ENCODE measurements around the gene IQSEC1. TPM values are rescaled to one million over a fixed set of nuclear protein-coding genes. Genes with fewer than 3 reads are reported as not detected.

The IQSEC1 gene
- total RNA-seq, 1 experiment from 2014 or later = 28.1 TPM

DNA sequence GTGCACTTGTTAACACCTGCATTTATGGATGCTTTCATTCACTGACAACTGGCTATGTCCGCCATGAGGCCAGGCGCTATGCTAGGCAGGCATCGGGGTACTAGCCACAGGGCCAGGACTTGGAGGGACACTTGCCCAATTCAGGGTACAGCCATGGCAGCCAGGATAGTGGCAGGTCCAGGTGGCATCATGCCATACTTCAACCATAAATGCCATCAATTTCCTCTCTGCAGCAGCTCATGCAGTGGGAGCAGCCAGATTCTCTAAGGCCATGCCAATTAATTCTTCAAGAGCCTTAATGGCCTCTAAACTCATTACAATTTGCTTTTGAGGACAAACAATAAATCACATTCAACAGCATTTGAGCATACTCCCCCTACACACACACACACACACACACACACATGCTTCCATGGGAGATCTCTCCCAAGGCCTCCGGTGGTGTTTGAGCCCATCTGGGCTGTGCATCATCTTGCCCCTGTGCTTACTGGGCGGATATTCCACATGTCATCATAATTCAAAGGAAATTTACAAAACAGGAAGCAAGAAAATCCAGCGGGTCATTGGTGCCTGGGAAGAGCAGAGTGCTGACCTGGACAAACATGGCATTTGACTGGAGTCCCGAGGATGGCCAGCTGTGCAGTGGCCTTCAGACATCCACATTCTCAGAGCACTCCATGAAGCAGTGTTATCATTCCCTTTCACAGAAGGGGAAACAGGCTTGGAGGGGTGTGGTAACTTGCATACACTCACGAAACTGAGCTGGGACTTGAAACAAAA lies 109.1 kb downstream of the IQSEC1 start:
- no peaks in the 10 kb centered on the region for H4K20me1 ChIP-seq (ENCODE audit: insufficient read depth)
- intact Hi-C loops (cut with micrococcal nuclease) = no loop called here
- CTCF ChIA-PET = interaction anchor here (2.7 kb wide), 1 partner anchor 31 kb away, joined by 8 read pairs; no protein-coding TSS in a partner anchor

GRCh38 chr3:12963231-12963896 lies 109.9 kb downstream of the IQSEC1 start:
- BruUV-seq (replicated peaks) = no TSS peak
- ChIA-PET RAD21 (ENCODE audit: low non-redundant PET in 1 of 2, low total read pairs in 2 of 2, uncharacterized antibody in 2 of 2, unreplicated experiment in 2 of 2) (no interaction called here), CTCF (no interaction called here), POLR2A (no interaction called here)
- H4K20me1 ChIP-seq (ENCODE audit: insufficient read depth) = no peaks in the 10 kb centered on the region
- peaks cover 8 to 13% of the 10 kb centered on the region in 2 experiments for H3K4me1 ChIP-seq (ENCODE audit: control insufficient read depth in 1 of 2, insufficient read depth in 2 of 2, low read length in 2 of 2)
- peaks cover 52% of the 10 kb centered on the region for H3K79me2 ChIP-seq (ENCODE audit: insufficient read depth, low read length)
- no peak for ATAC-seq
- no peaks in the 10 kb centered on the region for H3K9me2 ChIP-seq (ENCODE audit: insufficient read depth)
- no peak overlapping the region for H2AFZ ChIP-seq (ENCODE audit: low read depth, low read length, poor library complexity, severe bottlenecking)
- H3K36me3 ChIP-seq (ENCODE audit: control insufficient read depth in 1 of 2, insufficient read depth in 2 of 2, low read length in 2 of 2) = no peaks in the 10 kb centered on the region
- intact Hi-C loops (cut with micrococcal nuclease) = no loop called here
- no peak overlapping the region for H3K4me2 ChIP-seq (ENCODE audit: low read length)
- no peak overlapping the region for H3K9ac ChIP-seq (ENCODE audit: low read length)
- TF ChIP-seq TCF7L2 (IDR thresholded peaks at IDR 0.05; ENCODE audit: borderline replicate concordance, extremely low read depth, insufficient read depth, insufficient read length) (no peak), SRF (IDR thresholded peaks at IDR 0.05; ENCODE audit: low read depth) (no peak), ZFX (IDR thresholded peaks at IDR 0.05) (no peak), CBX3 (IDR thresholded peaks at IDR 0.05; ENCODE audit: low read depth) (no peak), CEBPB (IDR thresholded peaks at IDR 0.05; ENCODE audit: low read depth) (no peak)
- TF ChIP-seq, protein P1, sequence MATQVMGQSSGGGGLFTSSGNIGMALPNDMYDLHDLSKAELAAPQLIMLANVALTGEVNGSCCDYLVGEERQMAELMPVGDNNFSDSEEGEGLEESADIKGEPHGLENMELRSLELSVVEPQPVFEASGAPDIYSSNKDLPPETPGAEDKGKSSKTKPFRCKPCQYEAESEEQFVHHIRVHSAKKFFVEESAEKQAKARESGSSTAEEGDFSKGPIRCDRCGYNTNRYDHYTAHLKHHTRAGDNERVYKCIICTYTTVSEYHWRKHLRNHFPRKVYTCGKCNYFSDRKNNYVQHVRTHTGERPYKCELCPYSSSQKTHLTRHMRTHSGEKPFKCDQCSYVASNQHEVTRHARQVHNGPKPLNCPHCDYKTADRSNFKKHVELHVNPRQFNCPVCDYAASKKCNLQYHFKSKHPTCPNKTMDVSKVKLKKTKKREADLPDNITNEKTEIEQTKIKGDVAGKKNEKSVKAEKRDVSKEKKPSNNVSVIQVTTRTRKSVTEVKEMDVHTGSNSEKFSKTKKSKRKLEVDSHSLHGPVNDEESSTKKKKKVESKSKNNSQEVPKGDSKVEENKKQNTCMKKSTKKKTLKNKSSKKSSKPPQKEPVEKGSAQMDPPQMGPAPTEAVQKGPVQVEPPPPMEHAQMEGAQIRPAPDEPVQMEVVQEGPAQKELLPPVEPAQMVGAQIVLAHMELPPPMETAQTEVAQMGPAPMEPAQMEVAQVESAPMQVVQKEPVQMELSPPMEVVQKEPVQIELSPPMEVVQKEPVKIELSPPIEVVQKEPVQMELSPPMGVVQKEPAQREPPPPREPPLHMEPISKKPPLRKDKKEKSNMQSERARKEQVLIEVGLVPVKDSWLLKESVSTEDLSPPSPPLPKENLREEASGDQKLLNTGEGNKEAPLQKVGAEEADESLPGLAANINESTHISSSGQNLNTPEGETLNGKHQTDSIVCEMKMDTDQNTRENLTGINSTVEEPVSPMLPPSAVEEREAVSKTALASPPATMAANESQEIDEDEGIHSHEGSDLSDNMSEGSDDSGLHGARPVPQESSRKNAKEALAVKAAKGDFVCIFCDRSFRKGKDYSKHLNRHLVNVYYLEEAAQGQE (IDR thresholded peaks at IDR 0.05; ENCODE audit: low read depth) = no peak
- no peak overlapping the region for H3K4me3 ChIP-seq (replicated peaks in 1 of 2; ENCODE audit: low read depth in 1 of 2, low read length in 2 of 2)
- no peaks in the 10 kb centered on the region for H3K27me3 ChIP-seq (ENCODE audit: insufficient read depth, low read length)
- H3K9me3 ChIP-seq (ENCODE audit: control insufficient read depth in 1 of 2, insufficient read depth in 1 of 2, low read depth in 1 of 2, low read length in 2 of 2) = no peaks in the 10 kb centered on the region
- H3K27ac ChIP-seq (ENCODE audit: low read depth, low read length) = no peak overlapping the region
- no peak for DNase-seq (ENCODE audit: low read depth, low spot score)

More for the DNA sequence above, 109.1 kb downstream of the IQSEC1 start:
- Histone ChIP-seq H3K9ac (ENCODE audit: low read length) (no peak overlapping the region), H3K4me1 (ENCODE audit: control insufficient read depth in 1 of 2, insufficient read depth in 2 of 2, low read length in 2 of 2) (peaks cover 8 to 13% of the 10 kb centered on the region in 2 experiments), H3K4me2 (ENCODE audit: low read length) (no peak overlapping the region), H3K9me2 (ENCODE audit: insufficient read depth) (no peaks in the 10 kb centered on the region), H3K36me3 (ENCODE audit: control insufficient read depth in 1 of 2, insufficient read depth in 2 of 2, low read length in 2 of 2) (no peaks in the 10 kb centered on the region), H3K9me3 (ENCODE audit: control insufficient read depth in 1 of 2, insufficient read depth in 1 of 2, low read depth in 1 of 2, low read length in 2 of 2) (no peaks in the 10 kb centered on the region), H2AFZ (ENCODE audit: low read depth, low read length, poor library complexity, severe bottlenecking) (no peak overlapping the region), H3K79me2 (ENCODE audit: insufficient read depth, low read length) (peaks cover 46% of the 10 kb centered on the region), H3K27me3 (ENCODE audit: insufficient read depth, low read length) (no peaks in the 10 kb centered on the region), H3K4me3 (replicated peaks in 1 of 2; ENCODE audit: low read depth in 1 of 2, low read length in 2 of 2) (no peak overlapping the region), H3K27ac (ENCODE audit: low read depth, low read length) (no peak overlapping the region)
- RAD21 ChIA-PET (ENCODE audit: low non-redundant PET in 1 of 2, low total read pairs in 2 of 2, uncharacterized antibody in 2 of 2, unreplicated experiment in 2 of 2) = no interaction called here
- TF ChIP-seq, protein P2, sequence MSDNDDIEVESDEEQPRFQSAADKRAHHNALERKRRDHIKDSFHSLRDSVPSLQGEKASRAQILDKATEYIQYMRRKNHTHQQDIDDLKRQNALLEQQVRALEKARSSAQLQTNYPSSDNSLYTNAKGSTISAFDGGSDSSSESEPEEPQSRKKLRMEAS (IDR thresholded peaks at IDR 0.05) = no peak
- TF ChIP-seq EZH2 (IDR thresholded peaks at IDR 0.05) (no peak), EZH2phosphoT487 (IDR thresholded peaks at IDR 0.05; ENCODE audit: borderline replicate concordance) (no peak), TCF7L2 (IDR thresholded peaks at IDR 0.05; ENCODE audit: borderline replicate concordance, extremely low read depth, insufficient read depth, insufficient read length) (no peak), POLR2A (IDR thresholded peaks at IDR 0.05; ENCODE audit: borderline replicate concordance, extremely low read depth, insufficient read depth, insufficient read length) (no peak), POLR2AphosphoS5 (IDR thresholded peaks at IDR 0.05; ENCODE audit: low read depth, low read length) (no peak), YY1 (IDR thresholded peaks at IDR 0.05; ENCODE audit: extremely low read depth, insufficient replicate concordance, low read depth, low read length) (no peak)
- ATAC-seq (no peak), DNase-seq (ENCODE audit: low read depth, low spot score) (no peak)
- POLR2A ChIA-PET = no interaction called here
- no TSS peak for BruUV-seq (replicated peaks)
